NCI-H2196 (cell line): Measurements from ENCODE around the gene ZNHIT2.

ENCODE experiments used
- DNase-seq: peaks from one replicate; lab custom pipeline; 2025; ENCODE audit not compliant: unreplicated experiment; lab: John Stamatoyannopoulos, UW

The ZNHIT2 gene

DNA sequence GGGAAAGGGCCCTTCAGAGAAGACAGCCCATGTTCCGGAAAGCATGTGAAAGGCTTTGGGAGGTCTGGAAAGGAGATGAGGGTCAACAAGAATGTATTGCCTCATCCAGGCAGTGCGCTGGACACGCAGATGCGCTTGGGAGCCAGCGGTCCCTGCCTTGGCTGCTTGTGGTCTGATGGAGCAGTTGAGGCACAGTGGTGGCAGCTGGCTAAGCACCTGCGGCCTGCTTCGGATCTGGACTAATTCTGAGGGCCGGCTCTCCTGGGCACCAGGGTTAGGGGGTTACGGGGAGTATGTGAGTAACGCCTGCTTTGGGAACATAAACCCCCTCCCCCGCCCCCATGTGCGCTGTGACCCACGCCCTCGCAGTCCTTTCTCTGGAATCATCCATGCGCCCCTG lies 10.4 kb downstream of the ZNHIT2 start:
- no peak for DNase-seq

DNA sequence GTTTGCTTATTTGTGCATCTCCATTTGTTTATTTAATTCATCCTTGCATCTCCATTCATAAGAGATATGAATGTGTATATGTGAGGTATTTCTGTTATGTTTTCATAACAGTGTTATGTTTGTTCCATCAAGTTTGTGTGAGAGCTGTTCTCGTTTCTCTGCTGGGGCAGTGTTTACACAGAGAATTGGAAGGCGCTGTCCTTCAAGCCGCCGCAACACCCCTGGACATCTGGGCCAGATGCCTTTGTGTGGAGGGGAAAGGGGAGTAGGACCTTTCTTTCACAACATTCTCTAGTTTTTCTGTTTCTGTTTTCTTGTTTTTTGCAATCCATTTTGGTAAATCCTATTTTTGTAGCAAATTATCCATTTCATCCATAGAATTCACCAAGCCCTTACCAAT lies 12.9 kb downstream of the ZNHIT2 start:
- peak; percentile 18 for DNase-seq

DNA sequence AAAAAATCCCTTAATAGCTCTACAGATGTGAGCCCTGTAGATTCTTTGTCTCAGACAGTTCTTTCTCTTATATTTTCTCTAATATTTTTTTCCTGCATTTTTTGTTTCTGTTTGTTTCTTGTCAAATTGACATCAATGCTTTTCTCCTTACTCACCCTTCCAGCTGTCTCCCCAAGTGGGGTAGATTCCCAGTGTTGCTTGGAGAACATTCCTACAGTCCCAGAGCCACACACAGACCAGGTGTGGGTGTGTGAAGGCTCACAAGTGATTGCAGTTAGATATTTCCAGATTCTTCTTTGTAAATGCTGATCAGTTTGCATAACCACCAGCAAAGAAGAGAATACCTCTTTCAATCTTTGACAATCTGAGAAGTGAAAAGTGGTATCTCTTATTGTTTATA lies 14.0 kb downstream of the ZNHIT2 start:
- DNase-seq = no peak

DNA sequence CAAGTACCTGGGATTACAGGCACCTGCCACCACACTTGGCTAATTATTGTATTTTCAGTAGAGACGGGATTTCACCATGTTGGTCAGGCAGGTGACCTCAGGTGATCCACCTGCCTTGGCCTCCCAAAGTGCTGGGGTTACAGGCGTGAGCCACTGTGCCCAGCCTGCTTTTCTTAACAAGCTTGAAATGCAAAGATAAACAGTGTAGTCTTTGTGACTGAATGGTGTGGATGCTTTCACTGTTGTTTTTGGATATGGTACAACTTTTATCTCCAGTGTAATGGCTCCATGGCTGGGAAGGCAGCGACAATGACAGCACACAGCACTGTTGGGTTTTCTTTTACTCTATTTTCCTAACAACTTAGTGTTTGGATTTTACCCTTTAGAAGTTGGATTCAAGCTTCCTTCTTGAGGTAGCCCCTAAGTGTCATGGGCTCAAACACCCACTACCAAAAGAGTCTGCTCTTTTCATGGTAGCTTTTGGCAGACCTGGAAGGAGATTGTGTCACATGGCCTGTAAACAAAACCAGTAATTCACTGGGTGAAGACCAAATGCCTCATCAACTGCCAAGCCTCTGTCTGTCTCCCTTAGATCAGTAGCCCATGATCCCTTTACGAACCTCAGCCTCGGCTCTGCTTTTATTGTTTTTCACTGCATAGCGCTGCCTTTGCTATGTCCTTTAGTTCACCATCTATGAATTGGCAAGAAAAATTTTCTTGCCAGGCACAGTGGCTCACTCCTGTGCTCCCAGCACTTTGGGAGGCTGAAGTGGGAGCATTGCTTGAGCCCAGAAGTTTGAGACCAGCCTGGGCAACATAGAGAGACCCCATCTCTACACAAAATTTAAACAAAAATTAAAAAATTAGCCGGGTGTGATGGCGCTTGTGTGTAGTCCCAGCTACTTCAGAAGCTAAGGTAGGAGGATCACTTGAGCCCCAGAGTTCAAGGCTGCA lies 15.1 kb downstream of the ZNHIT2 start:
- DNase-seq = peak; percentile 74

DNA sequence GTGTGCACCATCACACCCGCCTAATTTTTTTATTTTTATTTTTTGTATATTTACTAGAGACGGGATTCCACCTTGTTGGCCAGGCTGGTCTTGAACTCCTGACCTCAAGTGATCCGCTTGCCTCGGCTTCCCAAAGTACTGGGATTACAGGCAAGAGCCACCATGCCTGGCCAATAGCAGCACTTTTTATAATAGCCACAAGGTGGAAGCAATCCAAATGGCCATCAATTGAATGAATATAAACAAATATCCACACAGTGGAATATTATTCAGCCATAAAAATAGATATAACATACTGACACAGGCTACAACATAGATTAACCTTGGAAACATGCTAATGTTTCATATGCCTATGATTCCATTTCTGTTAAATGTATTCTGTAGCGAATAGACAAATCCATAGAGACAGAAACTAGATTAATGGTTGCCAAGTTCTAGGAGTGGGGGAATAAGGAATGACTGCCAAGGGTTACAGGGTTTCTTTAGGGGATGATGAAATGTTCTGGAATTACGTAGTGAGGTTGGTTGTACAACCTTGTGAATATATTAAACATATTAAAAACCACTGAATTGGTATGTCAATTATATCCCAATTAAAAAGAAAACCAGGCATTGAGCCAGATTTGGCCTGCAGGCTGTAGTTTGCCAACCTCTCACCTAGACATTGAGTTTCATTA lies 16.7 kb downstream of the ZNHIT2 start:
- DNase-seq = peak; percentile 48

DNA sequence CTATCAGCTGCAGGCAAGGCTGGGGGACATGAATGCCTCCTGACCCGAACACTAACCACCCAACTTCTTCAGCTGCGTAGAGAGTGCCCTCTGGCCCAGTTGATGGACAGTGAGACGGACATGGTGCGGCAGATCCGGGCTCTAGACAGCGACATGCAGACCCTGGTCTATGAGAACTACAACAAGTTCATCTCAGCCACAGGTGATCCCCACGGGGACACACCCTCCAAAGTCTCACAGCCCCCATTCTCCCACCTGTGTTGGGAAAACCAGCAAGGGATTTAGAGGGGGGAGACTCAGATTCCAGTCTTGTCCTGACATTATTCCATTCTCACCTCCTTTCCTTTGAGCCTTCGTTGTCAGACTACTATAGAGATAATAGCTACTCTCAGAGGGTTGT lies 20.6 kb downstream of the ZNHIT2 start:
- no peak for DNase-seq

DNA sequence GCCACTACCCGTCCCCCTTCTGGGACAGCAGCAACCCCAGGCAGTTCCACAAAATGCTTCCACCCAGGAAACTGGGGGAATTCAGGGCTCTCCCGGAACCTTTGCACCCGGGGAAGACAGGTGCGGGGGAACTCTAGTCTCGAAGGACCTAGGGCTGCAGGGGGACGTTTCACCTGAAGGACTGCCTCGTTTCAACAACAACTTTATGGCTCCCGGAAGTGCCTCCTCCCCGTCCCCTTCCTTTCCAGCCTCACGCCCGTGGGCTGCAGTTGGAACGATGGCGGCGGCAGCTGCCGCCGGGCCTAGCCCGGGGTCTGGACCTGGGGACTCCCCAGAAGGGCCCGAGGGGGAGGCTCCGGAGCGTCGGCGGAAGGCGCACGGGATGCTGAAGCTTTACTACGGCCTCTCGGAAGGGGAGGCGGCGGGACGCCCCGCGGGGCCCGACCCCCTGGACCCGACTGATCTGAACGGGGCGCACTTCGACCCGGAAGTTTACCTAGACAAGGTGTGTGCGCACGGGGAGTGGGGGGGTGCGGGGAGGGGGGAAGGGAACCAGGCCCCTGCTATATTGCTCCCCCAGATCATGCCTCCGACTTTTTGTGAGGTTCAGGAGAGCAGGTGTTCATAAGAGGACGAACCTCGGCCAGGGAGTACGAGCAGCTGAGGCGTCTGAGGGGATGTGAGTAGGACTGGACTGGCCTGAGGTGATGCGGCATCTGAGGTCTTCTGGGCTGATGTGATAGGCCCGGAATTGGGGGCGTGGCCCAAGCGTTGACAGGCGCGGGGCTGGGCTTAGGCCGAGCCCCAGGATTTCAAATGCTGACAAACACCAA lies 21.3 kb downstream of the ZNHIT2 start, which contains the start of gene VPS51:
Gene VPS51 (plus strand): TSS at position 241 of the 833 bp plus-strand sequence. CDS start 37 bp downstream, at position 278.
- DNase-seq = peak; percentile 89

DNA sequence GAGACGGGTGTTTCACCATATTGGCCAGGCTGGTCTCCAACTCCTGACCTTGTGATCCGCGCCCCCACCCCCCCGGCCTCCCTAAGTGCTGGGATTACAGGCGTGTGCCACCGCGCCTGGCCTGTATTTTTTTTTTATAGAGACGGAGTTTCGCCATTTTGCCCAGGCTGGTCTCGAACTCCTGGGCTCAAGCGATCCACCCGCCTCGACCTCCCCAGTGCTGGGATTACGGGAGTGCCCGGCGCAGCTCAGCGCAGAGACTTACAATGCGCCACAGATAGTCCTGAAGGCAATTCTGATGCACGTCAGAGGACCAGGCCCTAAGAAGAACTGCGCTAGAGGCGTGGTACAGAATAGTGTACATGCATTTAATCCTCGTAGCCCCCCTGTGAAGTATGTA lies 22.1 kb downstream of the ZNHIT2 start:
- no peak for DNase-seq

DNA sequence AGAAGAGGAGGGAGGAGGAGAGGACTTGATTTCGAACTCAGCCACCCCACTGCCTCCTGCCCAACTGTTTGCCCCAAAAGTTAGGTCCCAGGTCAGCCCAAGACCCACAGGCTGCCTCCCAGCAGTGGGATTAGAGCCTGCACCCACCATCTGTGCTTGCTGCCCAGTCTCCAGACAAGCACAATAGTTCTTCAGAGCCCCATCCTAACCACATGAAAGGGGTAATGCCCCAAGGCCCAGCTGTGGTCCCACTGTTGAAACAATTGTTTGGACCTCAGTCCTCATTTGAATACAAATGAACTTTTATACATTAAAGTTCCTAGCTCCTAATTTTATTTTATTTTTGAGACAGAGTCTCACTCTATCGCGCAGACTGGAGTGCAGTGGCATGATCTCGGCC lies 26.9 kb downstream of the ZNHIT2 start:
- no peak for DNase-seq

DNA sequence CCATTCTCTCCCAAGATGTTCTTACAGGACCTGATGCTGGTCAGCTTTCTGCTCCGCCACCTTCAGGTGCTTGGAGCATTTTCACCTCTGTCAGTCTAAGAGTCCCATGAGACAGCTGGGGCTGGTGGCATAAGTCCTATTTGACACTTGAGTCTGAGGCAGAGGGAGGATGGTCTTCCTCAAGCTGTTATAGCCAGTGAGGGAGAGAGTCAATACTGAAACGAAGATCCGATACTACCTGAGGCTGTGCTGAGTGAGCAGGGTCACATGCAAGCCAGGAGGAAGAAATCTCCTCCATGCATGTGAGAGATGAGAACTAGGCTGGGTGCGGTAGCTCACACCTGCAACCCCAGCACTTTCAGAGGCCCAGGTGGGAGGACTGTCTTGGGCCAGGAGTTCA lies 27.9 kb downstream of the ZNHIT2 start:
- no peak for DNase-seq

DNA sequence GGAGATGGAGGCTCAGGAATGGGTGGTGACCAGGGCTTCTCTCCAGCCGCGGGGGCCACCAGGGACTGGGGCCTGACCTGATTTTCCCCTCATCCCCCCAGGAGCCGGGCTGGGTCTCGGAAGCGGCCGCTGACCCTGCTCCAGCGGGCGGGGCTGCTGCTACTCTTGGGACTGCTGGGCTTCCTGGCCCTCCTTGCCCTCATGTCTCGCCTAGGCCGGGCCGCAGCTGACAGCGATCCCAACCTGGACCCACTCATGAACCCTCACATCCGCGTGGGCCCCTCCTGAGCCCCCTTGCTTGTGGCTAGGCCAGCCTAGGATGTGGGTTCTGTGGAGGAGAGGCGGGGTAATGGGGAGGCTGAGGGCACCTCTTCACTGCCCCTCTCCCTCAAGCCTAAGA lies 29.7 kb downstream of the ZNHIT2 start:
- no peak for DNase-seq

DNA sequence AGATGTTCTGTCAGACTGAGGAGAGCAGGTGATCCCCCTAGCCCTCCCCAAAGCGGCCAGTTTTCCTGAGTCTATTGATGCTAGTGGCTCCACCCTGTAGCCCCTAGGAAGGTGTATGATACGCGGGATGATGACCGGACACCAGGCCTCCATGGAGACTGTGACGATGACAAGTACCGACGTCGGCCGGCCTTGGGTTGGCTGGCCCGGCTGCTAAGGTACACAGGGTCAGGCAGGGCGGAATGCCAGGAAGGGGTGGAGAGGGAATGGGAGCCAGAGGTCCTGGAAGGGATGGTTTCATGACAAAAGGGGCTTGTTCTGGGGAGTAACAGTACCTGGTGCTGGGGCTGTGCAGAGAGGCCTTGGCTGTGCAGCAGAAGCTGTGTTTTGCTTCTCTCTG lies 30.3 kb downstream of the ZNHIT2 start:
- DNase-seq = no peak

DNA sequence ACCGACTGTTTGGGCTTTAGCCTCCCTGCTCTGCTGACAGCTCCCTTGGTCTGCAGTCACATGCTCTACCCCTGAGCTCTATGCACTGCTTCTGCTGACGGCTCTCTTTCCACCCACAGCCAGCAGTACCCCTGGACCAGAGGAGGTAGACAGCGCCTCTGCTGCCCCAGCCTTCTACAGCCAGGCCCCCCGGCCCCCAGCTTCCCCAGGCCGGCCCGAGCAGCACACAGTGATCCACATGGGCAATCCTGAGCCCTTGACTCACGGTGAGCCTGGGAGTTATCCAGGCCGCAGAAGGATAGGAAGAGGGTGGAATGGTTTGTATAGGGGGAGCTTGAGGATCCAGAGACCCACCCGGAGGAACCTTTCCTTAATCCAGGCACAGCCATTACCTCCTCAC lies 30.7 kb downstream of the ZNHIT2 start:
- no peak for DNase-seq

DNA sequence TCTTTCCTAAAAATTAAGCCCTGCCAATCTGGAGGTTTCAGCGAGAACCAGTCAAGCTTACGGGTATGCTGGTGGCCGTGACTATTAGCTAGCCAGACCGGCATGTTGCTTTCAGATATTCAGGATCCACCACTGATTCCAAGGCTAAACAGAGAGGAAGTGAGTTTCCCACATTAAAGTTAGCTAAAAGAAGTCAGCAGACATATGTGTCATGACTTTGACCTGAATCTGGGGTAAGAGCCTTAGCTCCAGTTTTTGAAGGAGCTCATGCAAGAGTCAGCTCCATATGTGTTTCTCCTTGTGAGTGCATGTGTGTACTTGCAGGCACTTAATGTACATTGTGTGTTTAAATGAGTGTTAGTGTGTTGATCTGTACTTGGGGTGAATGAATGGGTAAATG lies 32.1 kb downstream of the ZNHIT2 start:
- no peak for DNase-seq

DNA sequence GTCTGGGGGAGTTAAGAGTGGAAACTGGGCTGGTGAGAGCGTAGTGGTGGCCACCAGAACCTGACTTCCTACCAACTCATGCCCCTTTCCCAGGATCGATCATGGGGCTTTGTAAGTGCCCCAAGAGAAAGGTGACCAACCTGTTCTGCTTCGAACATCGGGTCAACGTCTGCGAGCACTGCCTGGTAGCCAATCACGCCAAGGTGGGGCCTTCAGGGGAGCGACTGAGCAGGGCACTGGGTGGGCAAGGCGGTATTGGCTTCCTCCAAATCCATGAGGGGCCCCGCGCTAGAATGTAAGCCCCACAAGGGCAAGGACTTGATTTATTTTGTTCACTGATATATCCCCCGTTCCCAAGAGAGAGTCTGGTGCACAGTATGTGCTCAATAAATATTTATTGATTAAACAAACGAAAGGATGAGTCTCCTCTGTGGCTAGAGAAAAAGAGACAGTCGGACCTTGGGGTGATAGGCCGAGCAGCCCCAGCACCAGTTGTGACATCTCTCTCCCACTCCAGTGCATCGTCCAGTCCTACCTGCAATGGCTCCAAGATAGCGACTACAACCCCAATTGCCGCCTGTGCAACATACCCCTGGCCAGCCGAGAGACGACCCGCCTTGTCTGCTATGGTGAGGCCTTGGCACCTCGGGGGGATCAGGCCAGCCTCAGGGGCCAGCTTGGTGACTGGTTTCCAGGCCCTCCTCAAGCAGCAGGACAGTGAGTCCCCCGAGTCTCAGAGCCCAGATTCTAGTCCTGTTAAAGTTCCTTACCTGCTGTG lies 32.7 kb downstream of the ZNHIT2 start:
- DNase-seq = no peak

DNA sequence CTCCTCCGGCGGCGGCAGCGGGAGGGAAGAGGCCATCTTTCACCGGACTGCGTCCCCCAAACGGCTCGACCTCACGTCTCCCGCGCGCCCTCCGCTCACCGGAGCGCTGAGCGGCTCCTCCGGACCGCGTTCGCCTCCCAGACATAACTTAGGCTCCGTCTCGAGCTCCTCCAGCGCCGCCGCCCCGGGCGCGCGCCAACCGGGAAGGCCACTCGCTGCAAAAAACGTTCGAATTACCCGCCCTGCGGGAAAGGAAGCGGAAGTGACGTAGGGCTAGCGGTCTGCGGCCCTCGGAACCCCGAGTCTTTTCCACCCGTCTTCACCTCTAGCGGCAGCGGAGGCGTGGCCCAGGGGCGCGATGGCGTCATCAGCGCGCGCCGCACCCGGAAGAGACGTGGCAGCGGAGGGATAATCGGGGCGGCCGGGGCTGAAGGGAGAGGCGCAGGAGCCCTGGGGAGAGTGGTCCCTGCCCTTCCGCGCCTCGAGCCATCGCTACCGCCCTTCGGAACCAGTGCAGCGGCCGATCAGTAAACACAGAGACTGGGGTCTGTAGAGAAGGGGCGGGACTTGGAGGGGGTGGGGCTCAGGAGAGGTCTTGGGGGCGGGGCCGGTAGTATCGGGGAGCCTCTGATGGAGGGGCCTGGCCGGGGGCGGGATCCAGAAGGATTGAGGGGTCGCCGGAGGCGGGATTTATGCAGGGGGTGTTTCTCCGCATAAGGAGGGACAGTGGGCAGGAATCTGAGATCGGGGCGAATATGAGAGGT lies 33.5 kb downstream of the ZNHIT2 start, which contains the start of the genes CDCA5 and ZFPL1:
Gene CDCA5 (minus strand): TSS at position 207 of the 764 bp plus-strand sequence. CDS start 62 bp downstream, at position 145.
Gene ZFPL1 (plus strand): TSS at position 389 of the 764 bp plus-strand sequence. CDS start 477 bp downstream, outside the sequence.
- DNase-seq = peak; percentile 96

DNA sequence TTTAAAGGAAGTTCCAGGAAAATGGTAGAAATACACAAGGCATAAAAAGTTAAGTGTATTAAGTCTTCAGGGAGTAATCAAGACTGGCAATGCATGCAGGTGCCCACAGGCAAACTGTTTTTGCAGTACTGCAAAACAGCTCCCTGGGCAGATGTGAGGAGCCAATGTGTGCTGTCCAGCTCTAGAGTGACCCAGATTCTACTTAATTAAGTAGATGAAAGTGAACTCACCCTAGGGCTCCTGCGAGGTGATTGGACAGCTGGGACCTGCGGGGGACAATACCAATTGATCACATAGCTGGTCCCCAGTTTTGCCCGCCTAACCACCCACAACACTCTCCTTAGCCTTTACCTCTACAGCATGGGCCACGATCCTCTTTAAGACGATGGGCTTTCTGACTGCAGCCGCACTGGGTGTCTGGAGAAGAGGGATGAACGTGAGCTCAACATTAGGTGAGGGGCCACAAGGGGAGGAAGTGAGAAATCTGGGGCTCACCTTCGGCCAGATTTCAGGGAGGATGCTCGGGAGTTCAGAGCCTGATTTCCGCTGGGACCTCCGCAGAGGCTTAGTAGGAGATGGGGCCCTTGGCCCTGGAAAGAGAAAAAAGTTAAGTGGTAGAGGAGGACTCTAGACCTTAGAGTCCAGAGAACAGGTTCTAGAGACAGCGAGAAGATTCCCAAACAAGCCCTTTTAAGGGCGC lies 34.2 kb downstream of the ZNHIT2 start:
- no peak for DNase-seq

DNA sequence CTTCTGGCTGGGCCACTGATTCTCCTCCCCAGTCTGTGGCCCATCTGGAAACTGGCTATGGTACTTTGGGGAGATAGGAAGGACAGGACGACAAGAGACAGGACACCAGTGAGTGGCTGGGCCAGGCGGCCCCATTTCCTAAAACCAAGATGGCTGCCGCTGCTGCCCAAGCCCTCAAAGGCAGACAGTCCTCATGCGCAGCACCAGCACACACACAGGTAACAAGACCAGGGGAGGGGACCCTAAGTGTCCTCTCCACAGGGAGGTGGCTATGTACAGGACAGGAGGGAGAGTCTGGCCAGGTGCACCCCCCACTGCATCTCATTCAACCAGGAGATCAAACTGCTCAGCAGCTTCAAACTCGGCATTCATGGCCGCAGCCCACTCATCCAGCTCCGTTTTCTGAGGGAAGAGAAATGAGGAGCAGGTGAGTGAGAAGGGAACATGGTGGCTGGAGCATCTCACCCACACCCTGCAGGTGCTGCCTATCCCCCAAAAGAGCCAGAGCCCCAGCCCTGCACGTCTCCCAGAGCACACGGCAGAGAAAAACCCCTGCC lies 38.6 kb downstream of the ZNHIT2 start:
- no peak for DNase-seq

DNA sequence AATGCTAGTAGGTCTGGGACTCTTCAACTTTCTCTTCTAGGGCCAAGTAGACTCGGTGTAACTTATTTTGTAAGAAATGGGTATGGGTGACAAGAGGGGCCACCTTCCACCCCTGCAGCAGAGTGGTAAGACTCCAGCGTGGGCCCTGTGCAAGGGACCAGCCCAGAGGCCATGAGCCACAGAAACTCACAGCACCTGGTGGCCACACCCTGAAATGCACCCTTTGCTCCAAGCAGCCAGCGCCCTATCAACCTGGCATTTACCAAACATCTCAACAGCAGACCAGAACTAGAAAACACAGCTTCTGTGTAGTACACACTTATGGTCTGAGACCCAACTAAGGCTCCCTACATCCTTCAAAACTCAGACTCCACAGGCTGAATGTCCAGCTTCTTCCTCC lies 39.4 kb downstream of the ZNHIT2 start:
- peak; percentile 56 for DNase-seq
